H1 (cell line): ENCODE measurements around the gene EEF2K. TPM values are rescaled to one million over a fixed set of nuclear protein-coding genes. Genes with fewer than 3 reads are reported as not detected.

ENCODE experiments used
- CTCF ChIA-PET: fragments of 300-600 bp; sonication (Branson Sonifier 250); formaldehyde crosslinking; loops from one replicate; lab custom pipeline; 2021; ENCODE audit not compliant: partially characterized antibody; lab: Charles Lee
- POLR2A ChIA-PET: fragments of 300-600 bp; sonication (Branson Sonifier 250); formaldehyde crosslinking; loops from one replicate; lab custom pipeline; 2021; ENCODE audit warnings: inconsistent platforms; ENCODE audit not compliant: partially characterized antibody; lab: Charles Lee
- DNase-seq, 2 experiments: peaks; one replicate each; pipeline versions ENCODE4 v3.0.0 to v3.0.0-alpha.2; 2010 to 2022; ENCODE audit warnings: low spot score in 2 of 2, low read depth in 1 of 2, mixed read lengths in 1 of 2
- FAIRE-seq: peaks from 2 replicates; lab custom pipeline; 2011; peaks lifted over from hg19 to GRCh38; lab: Jason Lieb, UNC
- H2AFZ ChIP-seq: 2 replicates; pipeline ENCODE4 v1.8.1; 2012; ENCODE audit warnings: low read length, inconsistent platforms
- H2AK5ac ChIP-seq: 2 replicates; pipeline ENCODE4 v1.6.1; 2013; ENCODE audit warnings: low read depth, low read length
- H2BK120ac ChIP-seq: replicated peaks from 2 replicates; pipeline ENCODE3; 2013; ENCODE audit warnings: low read depth, low read length, inconsistent platforms
- H2BK12ac ChIP-seq: 2 replicates; pipeline ENCODE4 v1.6.1; 2013; ENCODE audit warnings: low read depth, low read length
- H2BK15ac ChIP-seq: 2 replicates; pipeline ENCODE4 v1.6.1; 2013; ENCODE audit warnings: low read length
- H2BK20ac ChIP-seq: 2 replicates; pipeline ENCODE4 v1.6.1; 2013; ENCODE audit warnings: low read length
- H2BK5ac ChIP-seq: 2 replicates; pipeline ENCODE4 v1.6.1; 2013; ENCODE audit warnings: low read depth, low read length
- H3K14ac ChIP-seq: 2 replicates; pipeline ENCODE4 v1.6.1; 2013; ENCODE audit warnings: inconsistent platforms; ENCODE audit not compliant: insufficient read length
- H3K18ac ChIP-seq: 2 replicates; pipeline ENCODE4 v1.6.1; 2013; ENCODE audit warnings: low read length; ENCODE audit errors: extremely low read depth
- H3K23ac ChIP-seq: 2 replicates; pipeline ENCODE4 v1.6.1; 2013; ENCODE audit warnings: inconsistent platforms; ENCODE audit not compliant: insufficient read length
- H3K23me2 ChIP-seq: 2 replicates; pipeline ENCODE4 v1.6.1; 2013; ENCODE audit warnings: low read depth, low read length
- H3K27ac ChIP-seq: 2 replicates; pipeline ENCODE4 v1.6.1; 2011; ENCODE audit warnings: low read depth, low read length, inconsistent platforms
- H3K27me3 ChIP-seq, 4 experiments: replicated peaks in 1 of 4; 1 replicate in 1 of 4; 2 replicates in 3 of 4; pipeline versions ENCODE4 v1.6.1 to v1.8.1; 2011 to 2013; ENCODE audit warnings: low read length in 3 of 4, mild to moderate bottlenecking in 3 of 4, inconsistent platforms in 2 of 4, mixed read lengths in 2 of 4, moderate library complexity in 1 of 4; ENCODE audit not compliant: control insufficient read depth in 3 of 4, insufficient read depth in 3 of 4; ENCODE audit errors: extremely low read depth in 1 of 4
- H3K36me3 ChIP-seq, 4 experiments: 2 replicates each; pipeline versions ENCODE4 v1.6.1 to v1.8.1; 2011 to 2013; ENCODE audit warnings: mild to moderate bottlenecking in 4 of 4, low read length in 3 of 4, moderate library complexity in 2 of 4, control low read depth in 1 of 4, inconsistent platforms in 1 of 4; ENCODE audit not compliant: insufficient read depth in 4 of 4, control insufficient read depth in 2 of 4
- H3K4ac ChIP-seq: replicated peaks from 2 replicates; pipeline ENCODE3; 2013; ENCODE audit warnings: low read length, low read depth, mixed read lengths, inconsistent platforms; ENCODE audit not compliant: insufficient read length
- H3K4me1 ChIP-seq, 4 experiments: replicated peaks in 1 of 4; 1 replicate in 1 of 4; 2 replicates in 3 of 4; pipeline versions ENCODE4 v1.6.1 to v1.8.1; 2011 to 2013; ENCODE audit warnings: low read length in 3 of 4, inconsistent platforms in 2 of 4, mixed read lengths in 1 of 4; ENCODE audit not compliant: insufficient read depth in 4 of 4, control insufficient read depth in 3 of 4
- H3K4me2 ChIP-seq, 2 experiments: 2 replicates each; pipeline versions ENCODE4 v1.6.1 to v1.8.1; 2011 to 2013; ENCODE audit warnings: low read depth in 2 of 2, low read length in 2 of 2, control low read depth in 1 of 2, inconsistent platforms in 1 of 2, mild to moderate bottlenecking in 1 of 2; ENCODE audit not compliant: insufficient read depth in 1 of 2
- H3K4me3 ChIP-seq, 4 experiments: fragments of 200-600, 300-600 bp in 1 of 4; sonication (generic), shearing (Covaris generic), sonication (Bioruptor Twin) in 1 of 4; 2 replicates each; pipeline versions ENCODE4 v1.5.1 to v1.8.1; 2011 to 2016; ENCODE audit warnings: low read length in 4 of 4, low read depth in 3 of 4, control low read depth in 2 of 4, inconsistent platforms in 2 of 4, mild to moderate bottlenecking in 2 of 4, mixed read lengths in 1 of 4, moderate library complexity in 1 of 4; ENCODE audit not compliant: insufficient read depth in 2 of 4; ENCODE audit errors: extremely low read depth in 1 of 4
- H3K56ac ChIP-seq: replicated peaks from 2 replicates; pipeline ENCODE3; 2013; ENCODE audit warnings: low read depth, mild to moderate bottlenecking, mixed read lengths, low read length, inconsistent platforms; ENCODE audit not compliant: insufficient read length
- H3K79me1 ChIP-seq: 2 replicates; pipeline ENCODE4 v1.6.1; 2013; ENCODE audit warnings: low read depth, low read length, control low read depth
- H3K79me2 ChIP-seq, 2 experiments: 2 replicates each; pipeline versions ENCODE4 v1.6.1 to v1.8.1; 2012 to 2013; ENCODE audit warnings: low read length in 2 of 2, mild to moderate bottlenecking in 2 of 2, inconsistent platforms in 1 of 2; ENCODE audit not compliant: insufficient read depth in 2 of 2, control insufficient read depth in 1 of 2
- H3K9ac ChIP-seq, 4 experiments: replicated peaks in 1 of 4; 1 replicate in 1 of 4; 2 replicates in 3 of 4; pipeline versions ENCODE4 v1.6.1 to v1.8.1; 2011 to 2013; ENCODE audit warnings: low read depth in 3 of 4, low read length in 3 of 4, control low read depth in 2 of 4, mild to moderate bottlenecking in 2 of 4, moderate library complexity in 2 of 4, inconsistent platforms in 1 of 4; ENCODE audit errors: extremely low read depth in 1 of 4
- H3K9me3 ChIP-seq, 2 experiments: 2 replicates each; pipeline versions ENCODE4 v1.6.1 to v1.8.1; 2012 to 2013; ENCODE audit warnings: mild to moderate bottlenecking in 2 of 2, moderate library complexity in 2 of 2, control low read depth in 1 of 2, inconsistent platforms in 1 of 2, low read depth in 1 of 2, low read length in 1 of 2, mixed read lengths in 1 of 2; ENCODE audit not compliant: insufficient read depth in 2 of 2
- H4K20me1 ChIP-seq, 2 experiments: replicated peaks in 1 of 2; 2 replicates each; pipeline versions ENCODE3 to v1.8.1; 2011 to 2013; ENCODE audit warnings: inconsistent platforms in 2 of 2, low read length in 2 of 2, mild to moderate bottlenecking in 1 of 2; ENCODE audit not compliant: insufficient read depth in 2 of 2, control insufficient read depth in 1 of 2
- H4K5ac ChIP-seq: 2 replicates; pipeline ENCODE4 v1.6.1; 2013; ENCODE audit warnings: low read length, low read depth, mixed read lengths, inconsistent platforms; ENCODE audit not compliant: insufficient read length
- H4K8ac ChIP-seq: 2 replicates; pipeline ENCODE4 v1.8.0; 2013; ENCODE audit warnings: mild to moderate bottlenecking, moderate library complexity, low read length, inconsistent platforms; ENCODE audit not compliant: insufficient read depth; ENCODE audit errors: extremely low read depth
- H4K91ac ChIP-seq: replicated peaks from 2 replicates; pipeline ENCODE3; 2013; ENCODE audit warnings: low read length, mixed read lengths, inconsistent platforms; ENCODE audit not compliant: insufficient read length
- WGBS, 2 experiments: shearing (Covaris generic) in 1 of 2; methylation state at CpG; one replicate each; pipeline versions ENCODE4 v1.1.6 to v1.1.7; 2013 to 2015; ENCODE audit warnings: low lambda C conversion rate in 2 of 2, mixed read lengths in 2 of 2, inconsistent platforms in 1 of 2, low coverage in 1 of 2, missing lambda C conversion rate in 1 of 2; ENCODE audit not compliant: insufficient replicate concordance in 2 of 2, insufficient coverage in 1 of 2, insufficient read length in 1 of 2; ENCODE audit errors: extremely low coverage in 1 of 2, missing lambda C conversion rate in 1 of 2; 5-methylcytosine and 5-hydroxymethylcytosine counted together
- polyA plus RNA-seq, 7 experiments: library from polyadenylated mRNA; depleted of rRNA in 3 of 7; stranded (reverse) in 5 of 7; unstranded in 2 of 7; fragments of >200 nt in 5 of 7; fragments of 200-250 nt in 2 of 7; gene quantifications; 1 replicate in 5 of 7; 2 replicates in 1 of 7; 4 replicates in 1 of 7; pipeline versions ENCODE4 v1.2.1 to v1.2.3, GENCODE V29; 2011 to 2013; ENCODE audit warnings: missing spikeins in 2 of 7, mixed read lengths in 2 of 7
- total RNA-seq: library from RNA; stranded (reverse); fragmentation: NEBNext Ultra II Directional; extraction: Animal tissue kit (Norgen Biotek cat#: 25700); gene quantifications from 2 replicates; pipeline ENCODE4 v1.2.1, GENCODE V29; 2021
- TF ChIP-seq, protein P1 (sequence below): IDR thresholded peaks from 2 replicates; pipeline ENCODE4 v1.6.1; 2012; ENCODE audit warnings: inconsistent platforms

Gene EEF2K
- total and polyA plus RNA-seq, 2 of the 8 experiments (the other 6 are each of a cell fraction or from before 2014, with no cell fraction given) = 14.9 to 30.2 TPM

DNA sequence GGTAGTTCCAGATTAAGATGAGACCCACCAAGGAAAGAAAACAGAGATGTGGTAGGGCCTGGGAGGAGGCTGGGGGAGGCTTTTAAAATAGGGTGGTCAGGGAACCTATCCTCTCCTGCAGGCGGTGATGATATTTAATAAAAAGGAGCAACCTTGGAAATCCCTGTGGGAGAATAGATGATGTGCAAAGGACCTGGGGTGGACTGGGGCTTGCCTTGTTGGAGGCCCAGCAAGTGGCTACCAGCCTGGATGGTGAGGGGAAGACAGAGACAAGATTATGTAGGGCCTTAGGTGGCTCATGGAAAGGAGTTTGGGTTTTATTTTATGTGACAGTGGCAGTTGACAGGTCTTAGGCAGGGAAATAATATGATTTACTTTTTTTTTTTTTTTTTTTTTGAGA, 93.0 kb downstream of the EEF2K start:
- Histone ChIP-seq H2AK5ac (no peak overlapping the region), H3K56ac (no peak overlapping the region), H4K5ac (no peak overlapping the region), H3K23me2 (peaks cover 5% of the 10 kb centered on the region; the same call in 1 of the 2 replicates), H4K20me1 (peaks cover 13 to 29% of the 10 kb centered on the region in 2 experiments), H3K27ac (no peak overlapping the region), H4K8ac (no peak overlapping the region), H2BK15ac (no peak overlapping the region), H3K79me1 (peaks cover 12% of the 10 kb centered on the region; the same call in 1 of the 2 replicates), H3K36me3 (peaks cover 0 to 13% (median 8%) of the 10 kb centered on the region in 4 experiments; a peak in 5 of 8 replicates), H2BK20ac (no peak overlapping the region), H3K4me2 (peak overlapping the region in 1 of 2 experiments; percentile 81; a peak in 1 of 4 replicates), H2BK5ac (no peak overlapping the region), H2AFZ (no peak overlapping the region), H3K4ac (no peak overlapping the region), H2BK12ac (no peak overlapping the region), H3K9ac (no peak overlapping the region), H3K23ac (no peak overlapping the region), H3K4me1 (no peaks in the 10 kb centered on the region; a peak in 1 of 7 replicates), H3K9me3 (no peaks in the 10 kb centered on the region), H3K27me3 (no peaks in the 10 kb centered on the region), H3K14ac (no peak overlapping the region), H3K79me2 (peaks cover 7 to 59% of the 10 kb centered on the region in 2 experiments; a peak in 2 of 4 replicates), H4K91ac (no peak overlapping the region), H2BK120ac (no peak overlapping the region), H3K18ac (no peak overlapping the region), H3K4me3 (peak overlapping the region in 1 of 4 experiments; percentile 91; a peak in 1 of 8 replicates)
- CTCF ChIA-PET = interaction anchor here (1.0 to 4.1 kb wide), 8 partner anchors 9 to 101 kb away, joined by 3 to 42 read pairs (median 6); no protein-coding TSS in a partner anchor
- WGBS, 2 experiments = 80% methylated on average over 1 of the region's 1 CpG; no CpG with 5 or more reads in 1 of the 2 experiments
- POLR2A ChIA-PET = interaction anchor here (0.5 to 3.5 kb wide), 12 partner anchors 10 to 1251 kb away, joined by 3 to 18 read pairs (median 4); partner anchors contain the start of gene EEF2K
- FAIRE-seq (no peak), DNase-seq (no peak)
- TF ChIP-seq, protein P1, sequence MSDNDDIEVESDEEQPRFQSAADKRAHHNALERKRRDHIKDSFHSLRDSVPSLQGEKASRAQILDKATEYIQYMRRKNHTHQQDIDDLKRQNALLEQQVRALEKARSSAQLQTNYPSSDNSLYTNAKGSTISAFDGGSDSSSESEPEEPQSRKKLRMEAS = no peak
